ENCODE data around the gene SRSF10. TPM values are rescaled to one million over a fixed set of nuclear protein-coding genes. Genes with fewer than 3 reads are reported as not detected.

The SRSF10 gene
- total and polyA plus RNA-seq, 2 experiments from 2014 or later = 196 to 275 TPM

GRCh38 chr1:23923592-23924499 lies 56.3 kb downstream of the SRSF10 start:
- Mint-ChIP-seq H3K27me3 (ENCODE audit: insufficient read depth, low read depth, poor library complexity) (peaks cover 2% of the 10 kb centered on the region), H3K4me1 (0 out of 3 replicates have a peak, but pooled peaks cover 3% of the 10 kb centered on the region), H3K9me3 (no peaks in the 10 kb centered on the region), H3K36me3 (ENCODE audit: low read depth) (no peaks in the 10 kb centered on the region), H3K4me3 (no peak overlapping the region), H3K27ac (no peak overlapping the region)
- H3F3A ChIP-seq (replicated peaks; ENCODE audit: low read depth) = no peaks in the 10 kb centered on the region
- no peaks in the 10 kb centered on the region for H3K79me2 ChIP-seq (replicated peaks; ENCODE audit: insufficient read depth)
- no peaks in the 10 kb centered on the region for H3K9me2 ChIP-seq (ENCODE audit: insufficient read depth)
- no peak overlapping the region for H3K4me2 ChIP-seq
- ATAC-seq (no peak), DNase-seq (ENCODE audit: low spot score) (no peak)
- no peaks in the 10 kb centered on the region for H3K36me3 ChIP-seq (ENCODE audit: insufficient read depth)
- H3K4me1 ChIP-seq (ENCODE audit: insufficient read depth) = no peaks in the 10 kb centered on the region
- no peak overlapping the region for H3K27ac ChIP-seq (ENCODE audit: low read depth)
- H3K27me3 ChIP-seq (ENCODE audit: insufficient read depth) = no peaks in the 10 kb centered on the region
- H3K4me3 ChIP-seq = no peak overlapping the region
- peak overlapping the region; percentile 59 for H2AFZ ChIP-seq
- H4K20me1 ChIP-seq (replicated peaks; ENCODE audit: insufficient read depth) = no peaks in the 10 kb centered on the region
- no peak for TF ChIP-seq CREB1 (CRISPR knock-in tag; IDR thresholded peaks at IDR 0.05; ENCODE audit: low read depth)
- TF ChIP-seq STAT1 (IDR thresholded peaks at IDR 0.05; ENCODE audit: unreplicated experiment) = no peak
- no peak for TF ChIP-seq REST (IDR thresholded peaks at IDR 0.05; ENCODE audit: unreplicated experiment)
- no peak for TF ChIP-seq ZNF114 (CRISPR knock-in tag; IDR thresholded peaks at IDR 0.05)
- TF ChIP-seq ZNF331 (CRISPR knock-in tag; IDR thresholded peaks at IDR 0.05; ENCODE audit: low read depth) = no peak
- TF ChIP-seq JUNB (IDR thresholded peaks at IDR 0.05; ENCODE audit: unreplicated experiment) = no peak
- no peak for TF ChIP-seq EZH2phosphoT487 (IDR thresholded peaks at IDR 0.05; ENCODE audit: unreplicated experiment)
- no peak for TF ChIP-seq ZNF462 (CRISPR knock-in tag; IDR thresholded peaks at IDR 0.05)
- TF ChIP-seq CTCF (conservative IDR thresholded peaks at IDR 0.05; ENCODE audit: low read depth in 2 of 2) = no peak
- no peak for TF ChIP-seq NANOG (IDR thresholded peaks at IDR 0.05; ENCODE audit: borderline replicate concordance)
- no peak for TF ChIP-seq POLR2AphosphoS5 (IDR thresholded peaks at IDR 0.05; ENCODE audit: low read depth)
- TF ChIP-seq EZH2 (IDR thresholded peaks at IDR 0.05; ENCODE audit: low read depth, unreplicated experiment) = no peak
- TF ChIP-seq ETS1 (IDR thresholded peaks at IDR 0.05) = no peak

Data from GM23338 (cell line).